ENCODE data around the gene HBB. TPM values are rescaled to one million over a fixed set of nuclear protein-coding genes. Genes with fewer than 3 reads are reported as not detected.

Gene HBB
- total RNA-seq (1,000 to 10,000 TPM in 1 of 2 donors, 1 to 10 TPM in 1; 5.7 to 3,950 TPM), polyA plus RNA-seq (10 to 100 TPM; 13.6 to 86.8 TPM)

DNA sequence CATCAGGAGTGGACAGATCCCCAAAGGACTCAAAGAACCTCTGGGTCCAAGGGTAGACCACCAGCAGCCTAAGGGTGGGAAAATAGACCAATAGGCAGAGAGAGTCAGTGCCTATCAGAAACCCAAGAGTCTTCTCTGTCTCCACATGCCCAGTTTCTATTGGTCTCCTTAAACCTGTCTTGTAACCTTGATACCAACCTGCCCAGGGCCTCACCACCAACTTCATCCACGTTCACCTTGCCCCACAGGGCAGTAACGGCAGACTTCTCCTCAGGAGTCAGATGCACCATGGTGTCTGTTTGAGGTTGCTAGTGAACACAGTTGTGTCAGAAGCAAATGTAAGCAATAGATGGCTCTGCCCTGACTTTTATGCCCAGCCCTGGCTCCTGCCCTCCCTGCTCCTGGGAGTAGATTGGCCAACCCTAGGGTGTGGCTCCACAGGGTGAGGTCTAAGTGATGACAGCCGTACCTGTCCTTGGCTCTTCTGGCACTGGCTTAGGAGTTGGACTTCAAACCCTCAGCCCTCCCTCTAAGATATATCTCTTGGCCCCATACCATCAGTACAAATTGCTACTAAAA lies at the start of gene HBB:
TSS of gene HBB (minus strand) at position 340 of the 579 bp plus-strand sequence. CDS start at position 290, 50 bp downstream.
- TF ChIP-seq REST (IDR thresholded peaks at IDR 0.05): no peak
- TF ChIP-seq NR2F2 (IDR thresholded peaks at IDR 0.05): no peak
- no peak for TF ChIP-seq EGR1 (IDR thresholded peaks at IDR 0.05; ENCODE audit: low read depth in 2 of 2)
- no peak for TF ChIP-seq FOXA1 (IDR thresholded peaks at IDR 0.05)
- no peak for TF ChIP-seq MAX (IDR thresholded peaks at IDR 0.05)
- no peak for TF ChIP-seq FOXA2 (IDR thresholded peaks at IDR 0.05)
- TF ChIP-seq CTCF (IDR thresholded peaks at IDR 0.05; ENCODE audit: low read depth, low read length, missing input control): no peak
- TF ChIP-seq RAD21 (IDR thresholded peaks at IDR 0.05): no peak
- TF ChIP-seq RXRA (IDR thresholded peaks at IDR 0.05): no peak
- no peak for TF ChIP-seq GABPA (IDR thresholded peaks at IDR 0.05 in 1 of 2, conservative IDR thresholded peaks at IDR 0.05 in 1 of 2)
- no peak for TF ChIP-seq JUND (IDR thresholded peaks at IDR 0.05)
- no peak for TF ChIP-seq SP1 (IDR thresholded peaks at IDR 0.05)
- no peak for TF ChIP-seq HNF4A (conservative IDR thresholded peaks at IDR 0.05)
- no peak for TF ChIP-seq YY1 (IDR thresholded peaks at IDR 0.05)
- TF ChIP-seq HNF4G (IDR thresholded peaks at IDR 0.05): no peak
- no peak within 1 kb of the TSS for H3K9ac ChIP-seq (ENCODE audit: low read depth in 1 of 2, low read length in 2 of 2)
- peak; percentile 76 for DNase-seq (ENCODE audit: low spot score)
- no peak within 1 kb of the TSS for H3K27ac ChIP-seq (ENCODE audit: low read depth in 1 of 2, low read length in 2 of 2)
- no peaks in the 10 kb centered on the region for H3K36me3 ChIP-seq (ENCODE audit: control insufficient read depth in 4 of 4, insufficient read depth in 3 of 4, low read depth in 1 of 4, low read length in 3 of 4)
- no peaks in the 10 kb centered on the region for H3K27me3 ChIP-seq (ENCODE audit: control insufficient read depth in 4 of 4, insufficient read depth in 4 of 4, low read length in 3 of 4)
- H3K4me1 ChIP-seq (ENCODE audit: control insufficient read depth in 4 of 4, insufficient read depth in 4 of 4, low read length in 3 of 4): no peaks in the 10 kb centered on the region
- 75% methylated on average over 3 of the region's 3 CpGs for WGBS
- no peaks in the 10 kb centered on the region for H3K9me3 ChIP-seq (ENCODE audit: control insufficient read depth in 4 of 4, low read length in 3 of 4)
- H3K4me3 ChIP-seq (ENCODE audit: low read depth in 1 of 3, low read length in 3 of 3): no peak within 1 kb of the TSS

GRCh38 chr11:5275369-5276110 lies 48.7 kb upstream of the HBB start:
- peaks cover 0 to 3% (median 0%) of the 10 kb centered on the region in 4 donors for H3K27me3 ChIP-seq (ENCODE audit: control insufficient read depth in 4 of 4, insufficient read depth in 4 of 4, low read length in 3 of 4)
- no peaks in the 10 kb centered on the region for H3K4me1 ChIP-seq (ENCODE audit: control insufficient read depth in 4 of 4, insufficient read depth in 4 of 4, low read length in 3 of 4)
- H3K9ac ChIP-seq (ENCODE audit: low read depth in 1 of 2, low read length in 2 of 2): no peak overlapping the region
- 70% methylated on average over 6 of the region's 6 CpGs for WGBS
- no peaks in the 10 kb centered on the region for H3K36me3 ChIP-seq (ENCODE audit: control insufficient read depth in 4 of 4, insufficient read depth in 3 of 4, low read depth in 1 of 4, low read length in 3 of 4)
- H3K9me3 ChIP-seq (ENCODE audit: control insufficient read depth in 4 of 4, low read length in 3 of 4): no peaks in the 10 kb centered on the region
- peak; percentile 73 for DNase-seq (ENCODE audit: low spot score)
- H3K4me3 ChIP-seq (ENCODE audit: low read depth in 1 of 3, low read length in 3 of 3): no peak overlapping the region
- H3K27ac ChIP-seq (ENCODE audit: low read depth in 1 of 2, low read length in 2 of 2): no peak overlapping the region
- no peak for TF ChIP-seq TAF1 (conservative IDR thresholded peaks at IDR 0.05)
- no peak for TF ChIP-seq FOXA2 (IDR thresholded peaks at IDR 0.05)
- TF ChIP-seq REST (IDR thresholded peaks at IDR 0.05): no peak
- TF ChIP-seq, protein P1, sequence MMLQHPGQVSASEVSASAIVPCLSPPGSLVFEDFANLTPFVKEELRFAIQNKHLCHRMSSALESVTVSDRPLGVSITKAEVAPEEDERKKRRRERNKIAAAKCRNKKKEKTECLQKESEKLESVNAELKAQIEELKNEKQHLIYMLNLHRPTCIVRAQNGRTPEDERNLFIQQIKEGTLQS (IDR thresholded peaks at IDR 0.05): no peak
- TF ChIP-seq HNF4A (conservative IDR thresholded peaks at IDR 0.05): no peak
- TF ChIP-seq JUND (IDR thresholded peaks at IDR 0.05): no peak
- TF ChIP-seq YY1 (IDR thresholded peaks at IDR 0.05): no peak
- TF ChIP-seq FOXA1 (IDR thresholded peaks at IDR 0.05): no peak
- no peak for TF ChIP-seq EGR1 (IDR thresholded peaks at IDR 0.05; ENCODE audit: low read depth in 2 of 2)
- no peak for TF ChIP-seq GABPA (IDR thresholded peaks at IDR 0.05 in 1 of 2, conservative IDR thresholded peaks at IDR 0.05 in 1 of 2)
- TF ChIP-seq RXRA (IDR thresholded peaks at IDR 0.05): no peak
- TF ChIP-seq SP1 (IDR thresholded peaks at IDR 0.05): no peak

All from liver (tissue), 9 donors.